A673 (cell line): ENCODE data around the gene CNRIP1. TPM values are rescaled to one million over a fixed set of nuclear protein-coding genes. Genes with fewer than 3 reads are reported as not detected.

Experiments used
- BruUV-seq: library from RNA; stranded (reverse); fragments of 400-500 nt; replicated peaks from 2 replicates; lab custom pipeline; 2021; lab: Mats Ljungman, UMichigan
- CTCF ChIA-PET: fragments of 300-600 bp; sonication (Branson Sonifier 250); formaldehyde crosslinking; loops from one replicate; lab custom pipeline; 2022; ENCODE audit warnings: antibody characterized with exemption; lab: Charles Lee
- POLR2A ChIA-PET: fragments of 300-600 bp; sonication (Branson Sonifier 250); formaldehyde crosslinking; loops from one replicate; lab custom pipeline; 2022; ENCODE audit warnings: antibody characterized with exemption; ENCODE audit not compliant: low non-redundant PET; lab: Charles Lee
- DNase-seq: peaks from one replicate; pipeline ENCODE4 v3.0.0-alpha.2; 2015; ENCODE audit warnings: low spot score
- H3K27ac ChIP-seq: fragments of 200-600 bp; sonication (generic); 2 replicates; pipeline ENCODE4 v1.5.1; 2016; ENCODE audit warnings: mixed run types, low read depth, mild to moderate bottlenecking, mixed read lengths, antibody characterized with exemption, low read length; ENCODE audit not compliant: poor library complexity, severe bottlenecking
- H3K27me3 ChIP-seq: fragments of 200-600 bp; sonication (generic); replicated peaks from 2 replicates; pipeline ENCODE4 v1.6.1; 2017; ENCODE audit warnings: mixed run types, low read depth, mild to moderate bottlenecking, mixed read lengths, antibody characterized with exemption, low read length; ENCODE audit not compliant: insufficient read depth, poor library complexity
- H3K36me3 ChIP-seq: fragments of 200-600 bp; sonication (generic); 2 replicates; pipeline ENCODE4 v1.6.1; 2016; ENCODE audit warnings: mixed run types, mild to moderate bottlenecking, mixed read lengths, antibody characterized with exemption, low read length; ENCODE audit not compliant: insufficient read depth, poor library complexity, severe bottlenecking
- H3K4me1 ChIP-seq: fragments of 200-600 bp; sonication (generic); 2 replicates; pipeline ENCODE4 v1.6.1; 2017; ENCODE audit warnings: mixed run types, mild to moderate bottlenecking, mixed read lengths, antibody characterized with exemption, low read length; ENCODE audit not compliant: insufficient read depth, poor library complexity, severe bottlenecking
- H3K4me3 ChIP-seq: fragments of 200-600 bp; sonication (generic); 2 replicates; pipeline ENCODE4 v1.5.1; 2016; ENCODE audit warnings: low read depth, mixed run types, mild to moderate bottlenecking, mixed read lengths, low read length; ENCODE audit not compliant: poor library complexity, severe bottlenecking
- H3K9me3 ChIP-seq: fragments of 200-600 bp; sonication (generic); 2 replicates; pipeline ENCODE4 v1.6.1; 2016; ENCODE audit warnings: mixed run types, low read depth, mild to moderate bottlenecking, mixed read lengths, antibody characterized with exemption, low read length; ENCODE audit not compliant: poor library complexity, severe bottlenecking
- CTCF ChIP-seq: fragments of 300-800, 200-600 bp; sonication (generic); conservative IDR thresholded peaks from 2 replicates; pipeline ENCODE4 v1.5.1; 2017; ENCODE audit warnings: low read depth, mild to moderate bottlenecking, antibody characterized with exemption, low read length, moderate library complexity, mixed read lengths
- EZH2 ChIP-seq: fragments of 200-600 bp; sonication (generic); IDR thresholded peaks from 2 replicates; pipeline ENCODE4 v1.6.1; 2017; ENCODE audit warnings: borderline replicate concordance, low read depth, mild to moderate bottlenecking, mixed read lengths, antibody characterized with exemption, low read length; ENCODE audit not compliant: poor library complexity, severe bottlenecking
- intact Hi-C: fragments of 100-400 bp; cut with micrococcal nuclease; formaldehyde crosslinking; loops from one replicate; pipeline ENCODE4 v1.10.0; 2022; ENCODE audit not compliant: unreplicated experiment
- total RNA-seq: library from RNA; stranded (reverse); gene quantifications from 2 replicates; pipeline ENCODE4 v1.2.3, GENCODE V29; 2021

Gene CNRIP1
- total RNA-seq, 1 experiment from 2014 or later: 18.4 TPM

GRCh38 chr2:68303033-68303901 lies 16.5 kb downstream of the CNRIP1 start:
- ChIA-PET POLR2A (no interaction called here), CTCF (no interaction called here)
- Histone ChIP-seq H3K9me3 (no peaks in the 10 kb centered on the region), H3K27ac (no peak overlapping the region), H3K27me3 (no peaks in the 10 kb centered on the region), H3K4me1 (no peaks in the 10 kb centered on the region), H3K4me3 (no peak overlapping the region), H3K36me3 (no peaks in the 10 kb centered on the region)
- BruUV-seq: no TSS peak
- no peak for DNase-seq
- TF ChIP-seq EZH2 (no peak), CTCF (no peak)
- intact Hi-C loops: no loop called here

- Histone ChIP-seq H3K9me3 (no peaks in the 10 kb centered on the region), H3K4me3 (no peak overlapping the region), H3K27me3 (no peaks in the 10 kb centered on the region), H3K27ac (no peak overlapping the region), H3K36me3 (no peaks in the 10 kb centered on the region), H3K4me1 (no peaks in the 10 kb centered on the region)
- no TSS peak for BruUV-seq
- DNase-seq: no peak
- ChIA-PET POLR2A (interaction anchor here (0.6 kb wide), 1 partner anchor 31 kb away, joined by 3 read pairs; no protein-coding TSS in a partner anchor), CTCF (no interaction called here)
- TF ChIP-seq CTCF (no peak), EZH2 (no peak)
- intact Hi-C loops: no loop called here
Measured at GRCh38 chr2:68302281-68302875, 17.4 kb downstream of the CNRIP1 start.

- ChIA-PET POLR2A (no interaction called here), CTCF (no interaction called here)
- no TSS peak for BruUV-seq
- no peak for TF ChIP-seq EZH2
- TF ChIP-seq CTCF: no peak
- Histone ChIP-seq H3K9me3 (no peaks in the 10 kb centered on the region), H3K27me3 (no peaks in the 10 kb centered on the region), H3K36me3 (no peaks in the 10 kb centered on the region), H3K27ac (no peak overlapping the region), H3K4me3 (no peak overlapping the region), H3K4me1 (no peaks in the 10 kb centered on the region)
- intact Hi-C loops: no loop called here
- no peak for DNase-seq
Measured at GRCh38 chr2:68295516-68295915, 24.2 kb downstream of the CNRIP1 start.
